Activated B cell treated with CpG ODN at 0.5 μM for 24 hours (primary cell): ENCODE measurements around the gene TFDP1. TPM values are rescaled to one million over a fixed set of nuclear protein-coding genes. Genes with fewer than 3 reads are reported as not detected.

ENCODE experiments used
- ATAC-seq: fragments of 200-7000 bp; cut with Tn5 transposase; one replicate; pipeline ENCODE4 v1.10.0; 2021; ENCODE audit warnings: low read depth, mild to moderate bottlenecking, moderate library complexity
- CTCF ChIA-PET: fragments of 350-600 bp; sonication (Branson Sonifier 250); formaldehyde crosslinking; loops from one replicate; lab custom pipeline; 2021; ENCODE audit warnings: antibody characterized with exemption; lab: Charles Lee
- POLR2A ChIA-PET: fragments of 350-600 bp; sonication (Branson Sonifier 250); formaldehyde crosslinking; loops from one replicate; lab custom pipeline; 2021; ENCODE audit warnings: antibody characterized with exemption; lab: Charles Lee
- DNase-seq: peaks from one replicate; pipeline ENCODE4 v3.0.0; 2022
- H3K27ac Mint-ChIP-seq: one replicate; pipeline ENCODE4 v1.8.0; 2020; ENCODE audit warnings: mixed read lengths
- H3K27me3 Mint-ChIP-seq: one replicate; pipeline ENCODE4 v1.8.0; 2021; ENCODE audit warnings: mixed read lengths
- H3K36me3 Mint-ChIP-seq: one replicate; pipeline ENCODE4 v1.8.0; 2021; ENCODE audit warnings: low read depth, mixed read lengths
- H3K4me1 Mint-ChIP-seq: one replicate; pipeline ENCODE4 v1.8.0; 2021; ENCODE audit warnings: mixed read lengths
- H3K4me3 Mint-ChIP-seq: one replicate; pipeline ENCODE4 v1.8.0; 2020; ENCODE audit warnings: mild to moderate bottlenecking, mixed read lengths
- H3K9me3 Mint-ChIP-seq: one replicate; pipeline ENCODE4 v1.8.0; 2020; ENCODE audit warnings: mixed read lengths
- intact Hi-C: fragments of 100-400 bp; cut with micrococcal nuclease; formaldehyde crosslinking; loops from one replicate; pipeline ENCODE4 v1.15.1; 2024
- total RNA-seq: library from RNA; stranded (reverse); gene quantifications from 2 replicates; pipeline ENCODE4 v1.2.3, GENCODE V29; 2022
- TF ChIP-seq, protein P1 (sequence below): fragments of 200-600 bp; IDR thresholded peaks from one replicate; pipeline ENCODE4 v1.8.0; 2022; ENCODE audit warnings: antibody characterized with exemption, mild to moderate bottlenecking

Gene TFDP1
- total RNA-seq, 1 donor from 2014 or later: 54.3 TPM

GRCh38 chr13:113655346-113656002 is 70.9 kb downstream of the TFDP1 start:
- ATAC-seq (no peak), DNase-seq (no peak)
- H3K36me3 Mint-ChIP-seq: no peaks in the 10 kb centered on the region
- no peak overlapping the region for H3K4me3 Mint-ChIP-seq
- ChIA-PET CTCF (no interaction called here), POLR2A (no interaction called here)
- no peaks in the 10 kb centered on the region for H3K9me3 Mint-ChIP-seq
- intact Hi-C loops: no loop called here
- no peaks in the 10 kb centered on the region for H3K4me1 Mint-ChIP-seq
- H3K27ac Mint-ChIP-seq: no peak overlapping the region
- no peaks in the 10 kb centered on the region for H3K27me3 Mint-ChIP-seq
- TF ChIP-seq, protein P1, sequence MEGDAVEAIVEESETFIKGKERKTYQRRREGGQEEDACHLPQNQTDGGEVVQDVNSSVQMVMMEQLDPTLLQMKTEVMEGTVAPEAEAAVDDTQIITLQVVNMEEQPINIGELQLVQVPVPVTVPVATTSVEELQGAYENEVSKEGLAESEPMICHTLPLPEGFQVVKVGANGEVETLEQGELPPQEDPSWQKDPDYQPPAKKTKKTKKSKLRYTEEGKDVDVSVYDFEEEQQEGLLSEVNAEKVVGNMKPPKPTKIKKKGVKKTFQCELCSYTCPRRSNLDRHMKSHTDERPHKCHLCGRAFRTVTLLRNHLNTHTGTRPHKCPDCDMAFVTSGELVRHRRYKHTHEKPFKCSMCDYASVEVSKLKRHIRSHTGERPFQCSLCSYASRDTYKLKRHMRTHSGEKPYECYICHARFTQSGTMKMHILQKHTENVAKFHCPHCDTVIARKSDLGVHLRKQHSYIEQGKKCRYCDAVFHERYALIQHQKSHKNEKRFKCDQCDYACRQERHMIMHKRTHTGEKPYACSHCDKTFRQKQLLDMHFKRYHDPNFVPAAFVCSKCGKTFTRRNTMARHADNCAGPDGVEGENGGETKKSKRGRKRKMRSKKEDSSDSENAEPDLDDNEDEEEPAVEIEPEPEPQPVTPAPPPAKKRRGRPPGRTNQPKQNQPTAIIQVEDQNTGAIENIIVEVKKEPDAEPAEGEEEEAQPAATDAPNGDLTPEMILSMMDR: no peak

GRCh38 chr13:113656003-113656588 is 71.5 kb downstream of the TFDP1 start:
- ATAC-seq (no peak), DNase-seq (peak; percentile 10)
- H3K4me3 Mint-ChIP-seq: no peak overlapping the region
- H3K4me1 Mint-ChIP-seq: no peaks in the 10 kb centered on the region
- CTCF ChIA-PET: no interaction called here
- intact Hi-C loops: no loop called here
- H3K27me3 Mint-ChIP-seq: peaks cover 3% of the 10 kb centered on the region
- POLR2A ChIA-PET: no interaction called here
- TF ChIP-seq, protein P1: no peak
- no peak overlapping the region for H3K27ac Mint-ChIP-seq
- peaks cover 5% of the 10 kb centered on the region for H3K9me3 Mint-ChIP-seq
- no peaks in the 10 kb centered on the region for H3K36me3 Mint-ChIP-seq

GRCh38 chr13:113656831-113657671 is 72.5 kb downstream of the TFDP1 start:
- ChIA-PET CTCF (no interaction called here), POLR2A (no interaction called here)
- Mint-ChIP-seq H3K27ac (no peak overlapping the region), H3K9me3 (peaks cover 14% of the 10 kb centered on the region), H3K4me3 (no peak overlapping the region), H3K36me3 (no peaks in the 10 kb centered on the region), H3K27me3 (peaks cover 3% of the 10 kb centered on the region), H3K4me1 (no peaks in the 10 kb centered on the region)
- peak; percentile 9 for DNase-seq
- TF ChIP-seq, protein P1: no peak
- intact Hi-C loops: no loop called here
- ATAC-seq: no peak

DNA sequence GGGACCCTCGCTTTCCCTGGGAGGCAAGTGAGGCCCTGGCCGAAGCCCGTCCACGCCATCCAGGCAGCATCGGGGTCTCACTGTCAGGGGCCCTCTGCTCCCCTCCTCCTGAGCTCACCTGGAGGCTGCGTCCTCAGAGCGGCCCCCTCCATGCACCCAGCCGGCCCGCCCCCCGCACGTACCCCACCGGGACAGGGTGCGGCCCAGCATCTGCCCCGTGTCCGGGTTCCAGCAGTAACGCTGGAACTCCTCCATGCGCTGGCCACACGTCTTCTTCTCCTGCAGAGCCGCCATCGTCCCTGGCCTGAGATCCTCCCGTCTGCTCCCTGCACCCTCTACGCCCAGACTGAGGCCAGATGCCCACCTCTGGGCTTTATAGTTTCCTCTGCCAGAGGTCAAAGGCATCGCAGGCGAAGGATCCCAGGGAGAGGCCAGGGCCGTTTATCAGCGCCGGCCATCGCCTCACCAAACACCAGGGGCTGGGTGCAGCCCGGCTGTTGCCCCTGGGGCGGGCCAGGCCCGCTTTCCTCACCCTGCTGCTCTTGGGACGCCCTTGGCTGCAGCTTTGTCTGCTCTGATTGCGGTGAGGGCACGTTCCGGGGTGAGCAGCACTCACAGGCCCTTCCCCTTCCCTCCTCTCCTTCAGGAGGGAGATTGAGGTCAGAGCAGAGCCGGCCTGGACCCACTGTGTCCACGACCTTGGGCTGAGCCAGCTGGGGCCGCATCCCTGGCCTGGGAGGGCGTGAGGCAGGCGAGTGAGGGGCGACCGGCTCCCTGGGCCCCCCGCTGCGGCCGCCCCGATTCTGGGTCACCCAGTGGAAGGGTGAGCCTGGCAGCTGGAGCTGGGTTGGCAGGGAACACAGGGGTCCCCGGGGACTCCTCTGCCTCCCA is 73.5 kb downstream of the TFDP1 start, which contains the start of gene ATP4B:
Gene ATP4B, minus strand, starts transcription at position 348 of the 891 bp plus-strand sequence. Its CDS starts 54 bp downstream, at position 294.
- no peaks in the 10 kb centered on the region for H3K4me1 Mint-ChIP-seq
- intact Hi-C loops: no loop called here
- peaks cover 14% of the 10 kb centered on the region for H3K9me3 Mint-ChIP-seq
- H3K27ac Mint-ChIP-seq: no peak within 1 kb of the TSS
- ChIA-PET CTCF (no interaction called here), POLR2A (no interaction called here)
- TF ChIP-seq, protein P1: no peak
- ATAC-seq (no peak), DNase-seq (no peak)
- peaks cover 3% of the 10 kb centered on the region for H3K27me3 Mint-ChIP-seq
- no peak within 1 kb of the TSS for H3K4me3 Mint-ChIP-seq
- H3K36me3 Mint-ChIP-seq: no peaks in the 10 kb centered on the region
